Stimulated activated CD8-positive, alpha-beta memory T cell treated with anti-CD3 and anti-CD28 coated beads, Interleukin-4, amount 100 ng/mL, for 1 hour (primary cell): Measurements from ENCODE around the gene SNAPC4.
"Not testable (repeated sequence)": the region's sequence is repeated elsewhere in the genome, so short reads cannot be mapped to it uniquely, and the experiment has no call there.

ENCODE experiments used
- DNase-seq, 2 donors: peaks; one replicate each; pipeline ENCODE4 v3.0.0-alpha.2; 2020; ENCODE audit warnings: low read depth in 2 of 2, low spot score in 1 of 2

The SNAPC4 gene

GRCh38 chr9:136358016-136358415 lies 42.0 kb downstream of the SNAPC4 start:
- no peak for DNase-seq

- DNase-seq, result no peak
These were observed 42.7 kb downstream of the SNAPC4 start for GRCh38 chr9:136357202-136357725.

- DNase-seq, result no peak
These were observed 44.1 kb downstream of the SNAPC4 start for GRCh38 chr9:136355616-136356557.

GRCh38 chr9:136354592-136355085 lies 45.3 kb downstream of the SNAPC4 start:
- DNase-seq, result no peak

GRCh38 chr9:136353757-136354488 lies 46.0 kb downstream of the SNAPC4 start:
- no peak for DNase-seq

- DNase-seq, result no peak
These were observed 46.9 kb downstream of the SNAPC4 start for GRCh38 chr9:136353088-136353487.

- no peak for DNase-seq
These were observed 47.3 kb downstream of the SNAPC4 start for GRCh38 chr9:136352682-136353081.

GRCh38 chr9:136351868-136352267 lies 48.1 kb downstream of the SNAPC4 start:
- DNase-seq, result not testable (repeated sequence)

GRCh38 chr9:136351252-136351800 lies 48.6 kb downstream of the SNAPC4 start:
- no peak for DNase-seq
